ENCODE measurements around the gene CCDC43. TPM values are rescaled to one million over a fixed set of nuclear protein-coding genes. Genes with fewer than 3 reads are reported as not detected.
"Not testable (repeated sequence)": the region's sequence is repeated elsewhere in the genome, so short reads cannot be mapped to it uniquely, and the experiment has no call there.

The CCDC43 gene
- total RNA-seq, 1 donor from 2014 or later: 25.6 TPM

- peak; percentile 32 to 37 for DNase-seq (ENCODE audit: low read depth in 2 of 2)
These were observed 17.0 kb downstream of the CCDC43 start for GRCh38 chr17:44672479-44673093.

DNA sequence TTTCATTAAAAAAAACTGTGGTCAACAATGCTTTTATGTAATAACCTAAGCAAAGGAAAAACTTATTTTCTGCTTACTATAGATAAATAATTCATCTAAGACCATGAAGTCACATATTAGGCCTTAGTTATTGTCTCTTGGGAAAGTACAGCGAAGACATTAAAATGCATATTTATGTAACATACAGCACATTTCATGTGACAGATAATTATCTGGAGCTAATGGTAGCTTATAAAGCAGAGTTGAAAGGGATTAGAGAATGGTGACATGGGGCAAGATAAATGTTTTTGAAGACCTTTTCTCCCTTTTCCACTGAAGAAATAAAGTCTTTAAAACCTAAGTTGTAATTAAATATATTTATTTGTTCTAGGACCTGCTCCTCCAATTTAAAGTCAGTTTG is 23.6 kb downstream of the CCDC43 start:
- no peak for DNase-seq (ENCODE audit: low read depth in 2 of 2)

GRCh38 chr17:44664867-44665266 is 24.7 kb downstream of the CCDC43 start:
- DNase-seq (ENCODE audit: low read depth in 2 of 2): no peak

GRCh38 chr17:44663095-44663494 is 26.5 kb downstream of the CCDC43 start:
- DNase-seq (ENCODE audit: low read depth in 2 of 2): no peak

- DNase-seq (ENCODE audit: low read depth in 2 of 2): no peak
These were observed 27.7 kb downstream of the CCDC43 start for GRCh38 chr17:44661835-44662234.

- peak in 1 of 2 donors; percentile 10 for DNase-seq (ENCODE audit: low read depth in 2 of 2)
These were observed 33.4 kb downstream of the CCDC43 start, which contains the start of gene MEIOC for GRCh38 chr17:44655983-44656710. Gene MEIOC (plus strand): TSS chr17:44656468. CDS start chr17:44656614, 146 bp downstream.

- DNase-seq (ENCODE audit: low read depth in 2 of 2): no peak
These were observed 35.6 kb downstream of the CCDC43 start for GRCh38 chr17:44653954-44654353.

- no peak for DNase-seq (ENCODE audit: low read depth in 2 of 2)
These were observed 36.2 kb downstream of the CCDC43 start for GRCh38 chr17:44653384-44653783.

DNA sequence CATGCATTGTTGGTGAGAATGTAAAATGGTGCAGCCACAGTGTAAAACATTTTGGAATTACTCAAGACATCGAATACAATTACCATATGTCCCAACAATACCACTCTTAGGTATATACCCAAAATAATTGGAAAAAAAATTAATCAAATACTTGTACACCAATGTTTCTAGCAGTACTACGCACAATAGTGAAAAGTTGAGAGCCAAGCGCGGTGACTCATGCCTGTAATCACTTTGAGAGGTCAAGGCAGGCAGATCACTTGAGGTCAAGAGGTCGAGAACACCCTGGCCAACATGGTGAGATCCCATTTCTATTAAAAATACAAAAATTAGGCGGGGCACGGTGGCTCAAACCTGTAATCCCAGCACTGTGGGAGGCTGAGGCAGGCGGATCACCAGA is 36.8 kb downstream of the CCDC43 start:
- no peak for DNase-seq (ENCODE audit: low read depth in 2 of 2)

DNA sequence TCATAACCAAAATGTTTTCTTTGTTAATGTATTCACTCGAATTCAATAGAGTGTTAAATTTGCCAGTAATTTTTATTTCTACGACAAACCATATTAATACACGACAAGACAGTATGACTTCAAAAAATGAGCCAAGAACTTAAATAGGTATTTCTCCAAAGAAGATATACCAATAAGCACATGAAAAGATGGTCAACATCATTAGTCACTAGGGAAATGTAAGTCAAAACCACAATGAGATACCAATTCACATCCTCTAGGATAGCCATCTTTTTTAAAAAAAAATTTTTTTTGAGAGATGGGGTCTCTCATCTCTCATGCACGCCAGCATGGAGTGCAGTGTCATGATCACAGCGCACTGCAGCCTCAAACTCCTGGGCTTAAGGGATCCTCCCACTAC is 38.3 kb downstream of the CCDC43 start:
- DNase-seq (ENCODE audit: low read depth in 2 of 2): no peak

- DNase-seq (ENCODE audit: low read depth in 2 of 2): no peak
These were observed 40.6 kb downstream of the CCDC43 start for GRCh38 chr17:44648963-44649362.

DNA sequence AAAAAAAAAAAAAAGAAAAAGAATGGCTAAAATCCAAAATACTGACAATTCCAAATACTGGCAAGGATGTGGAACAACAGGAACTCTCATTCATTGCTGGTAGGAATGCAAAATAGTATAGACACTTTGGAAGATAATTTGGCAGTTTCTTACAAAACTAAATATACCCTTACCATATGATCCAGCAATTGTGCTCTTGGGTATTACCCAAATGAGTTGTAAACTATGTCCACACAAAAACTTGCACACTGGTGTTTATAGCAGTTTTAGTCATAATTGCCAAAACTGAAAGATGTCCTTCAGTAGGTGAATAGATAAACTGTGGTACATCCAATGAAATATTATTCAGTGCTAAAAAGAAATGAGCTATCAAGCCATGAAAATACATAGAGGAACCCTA is 41.8 kb downstream of the CCDC43 start:
- DNase-seq (ENCODE audit: low read depth in 2 of 2): no peak

DNA sequence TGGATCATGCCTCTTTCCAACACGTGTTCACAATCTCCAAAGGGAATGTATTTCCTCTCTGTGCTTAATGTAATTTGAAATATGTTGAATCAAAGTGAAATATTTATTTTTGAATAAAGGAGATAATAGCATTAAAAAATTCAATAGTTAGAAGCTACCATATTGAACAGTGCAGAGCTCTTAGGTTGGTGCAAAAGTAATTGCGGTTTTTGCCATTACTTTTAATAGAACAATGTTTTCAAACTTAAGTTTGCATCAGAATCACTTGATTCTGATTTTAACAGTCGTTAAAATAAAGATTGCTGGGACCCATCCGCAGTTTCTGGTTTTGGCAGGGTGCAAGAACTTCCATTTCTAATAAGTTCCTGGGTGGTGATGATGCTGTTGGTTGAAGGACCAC is 43.3 kb downstream of the CCDC43 start:
- no peak for DNase-seq (ENCODE audit: low read depth in 2 of 2)

DNA sequence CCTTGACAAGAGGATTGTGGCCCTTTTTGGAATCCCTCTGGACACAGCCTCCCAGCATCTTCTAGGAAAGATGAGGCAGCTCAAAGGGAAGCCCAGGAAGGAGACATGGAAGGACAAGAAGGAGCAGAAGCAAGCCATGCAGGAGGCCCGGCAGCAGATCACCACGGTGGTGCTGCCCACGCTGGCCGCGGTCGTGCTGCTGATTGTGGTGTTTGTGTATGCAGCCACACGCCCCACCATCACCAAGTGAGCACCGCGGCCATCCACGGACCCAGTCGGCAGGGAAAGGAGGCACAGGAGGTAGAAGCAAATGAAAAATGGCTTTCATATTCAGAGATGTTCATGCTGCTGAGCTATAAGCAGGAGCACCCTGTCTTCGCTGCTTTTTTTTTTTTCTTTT is 44.2 kb downstream of the CCDC43 start:
- DNase-seq (ENCODE audit: low read depth in 2 of 2): no peak

GRCh38 chr17:44642834-44643233 is 46.7 kb downstream of the CCDC43 start:
- DNase-seq (ENCODE audit: low read depth in 2 of 2): no peak

DNA sequence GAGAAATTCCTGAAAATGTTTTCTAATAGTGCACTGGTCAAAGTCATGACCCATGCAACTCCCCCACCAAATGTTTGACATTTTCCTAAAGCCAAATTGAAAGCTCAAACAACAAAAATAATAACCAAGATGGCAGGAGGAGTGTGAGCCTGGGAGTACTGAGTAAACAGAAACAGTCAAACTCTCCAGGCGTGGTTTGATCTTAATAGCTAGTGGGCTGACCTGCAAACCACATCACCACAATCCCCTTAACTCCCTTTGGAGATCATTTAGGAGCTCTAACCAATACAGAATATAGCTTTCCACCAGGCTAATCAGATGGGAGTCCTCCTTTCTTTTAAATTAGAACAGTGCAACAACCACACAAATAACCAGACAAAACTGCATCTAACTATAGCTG is 52.5 kb downstream of the CCDC43 start:
- DNase-seq (ENCODE audit: low read depth in 2 of 2): no peak

DNA sequence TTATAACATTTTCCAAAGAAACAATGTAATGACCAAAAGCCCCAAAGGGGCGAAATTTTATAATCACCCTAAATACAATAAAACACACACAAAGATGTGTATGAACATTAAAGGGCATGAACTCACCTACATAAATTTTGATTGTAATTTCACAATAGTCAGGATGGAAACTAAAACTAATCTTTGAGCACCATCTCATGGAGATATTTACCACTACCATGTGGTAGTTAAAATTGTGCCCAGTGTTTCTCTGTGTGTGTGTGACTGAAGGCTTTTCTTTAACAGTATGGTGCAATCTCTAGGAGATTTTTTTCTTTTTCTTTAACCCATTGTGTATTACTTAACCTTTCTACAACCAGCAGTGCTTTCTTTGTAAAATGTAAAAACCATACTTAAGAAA is 53.0 kb downstream of the CCDC43 start:
- DNase-seq (ENCODE audit: low read depth in 2 of 2): peak; percentile 33 to 41

DNA sequence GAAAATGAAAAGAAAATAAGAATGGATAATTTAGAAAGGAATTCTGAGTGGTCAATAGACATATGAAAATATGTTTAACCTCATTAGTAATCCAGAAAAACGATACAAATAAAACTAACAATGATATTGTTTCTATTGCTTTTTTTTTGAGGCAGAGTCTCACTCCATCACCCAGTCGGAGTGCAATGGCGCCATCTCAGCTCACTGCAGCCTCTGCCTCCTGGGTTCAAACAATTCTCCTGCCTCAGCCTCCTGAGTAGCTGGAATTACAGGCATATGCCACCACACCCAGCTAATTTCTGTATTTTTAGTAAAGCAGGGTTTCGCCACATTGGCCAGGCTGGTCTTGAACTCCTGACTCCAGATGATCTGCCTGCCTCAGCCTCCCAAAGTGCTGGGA is 55.2 kb downstream of the CCDC43 start:
- not testable (repeated sequence) for DNase-seq (ENCODE audit: low read depth in 2 of 2)

DNA sequence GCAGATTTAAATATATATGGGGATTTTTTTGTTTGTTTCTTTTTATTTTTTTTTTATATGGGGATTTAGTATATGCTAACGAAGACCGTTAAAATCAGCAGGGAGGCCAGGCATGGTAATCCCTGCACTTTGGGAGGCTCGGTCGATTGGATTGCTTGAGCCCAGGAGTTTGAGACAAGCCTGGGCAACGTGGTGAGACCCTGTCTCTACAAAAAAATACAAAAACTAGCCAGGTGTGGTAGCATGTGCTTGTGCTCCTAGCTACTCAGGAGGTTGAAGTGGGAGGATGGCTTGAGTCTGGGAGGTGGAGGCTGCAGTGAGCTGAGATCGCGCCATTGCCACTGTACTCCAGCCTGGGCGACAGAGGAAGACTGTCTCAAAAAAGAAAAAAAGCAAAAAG is 55.6 kb downstream of the CCDC43 start:
- no peak for DNase-seq (ENCODE audit: low read depth in 2 of 2)

DNA sequence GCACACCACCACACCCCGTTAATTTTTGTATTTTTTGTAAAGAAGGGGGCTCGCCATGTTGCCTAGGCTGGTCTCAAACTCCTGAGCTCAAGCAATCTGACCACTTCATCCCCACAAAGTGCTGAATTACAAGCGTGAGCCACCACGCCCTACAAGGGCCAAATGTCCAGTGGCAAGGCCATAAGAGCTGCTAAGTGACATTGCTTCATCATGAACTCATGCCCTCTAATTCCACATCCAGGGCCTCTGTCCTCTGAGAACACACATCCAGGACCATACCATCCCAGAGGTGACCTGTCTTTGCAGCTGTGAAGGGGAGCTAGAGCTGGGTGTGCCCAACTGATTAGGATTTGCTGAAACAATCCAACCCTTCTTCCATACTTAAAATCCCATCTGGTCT is 58.9 kb downstream of the CCDC43 start:
- DNase-seq (ENCODE audit: low read depth in 2 of 2): no peak

DNA sequence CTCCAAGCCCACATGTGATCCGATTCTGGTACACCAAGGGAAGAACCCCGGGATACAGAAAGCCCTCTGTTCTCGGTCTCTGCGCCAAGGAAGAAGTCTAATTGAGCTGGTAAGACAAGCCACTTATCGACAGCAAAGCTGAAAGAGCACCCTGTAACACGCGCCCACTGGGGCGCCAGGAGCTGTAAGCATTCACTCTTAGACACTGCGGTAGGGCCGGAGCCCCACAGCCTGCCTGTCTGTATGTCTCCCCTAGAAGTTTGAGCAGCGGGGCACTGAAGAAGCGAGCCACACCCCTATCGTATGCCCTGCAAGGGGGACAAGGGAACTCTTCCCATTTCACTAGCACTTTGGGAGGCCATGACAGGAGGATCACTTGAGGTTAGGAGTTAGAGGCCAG is 60.3 kb downstream of the CCDC43 start:
- DNase-seq (ENCODE audit: low read depth in 2 of 2): no peak

- peak in 1 of 2 donors; percentile 6 for DNase-seq (ENCODE audit: low read depth in 2 of 2)
These were observed 61.1 kb downstream of the CCDC43 start for GRCh38 chr17:44628243-44629188.
